Measurements from ENCODE around the gene TGFBR2. TPM values are rescaled to one million over a fixed set of nuclear protein-coding genes. Genes with fewer than 3 reads are reported as not detected.

TGFBR2 gene
- total and polyA plus RNA-seq, 2 experiments from 2014 or later, result 42.2 to 52.8 TPM

DNA sequence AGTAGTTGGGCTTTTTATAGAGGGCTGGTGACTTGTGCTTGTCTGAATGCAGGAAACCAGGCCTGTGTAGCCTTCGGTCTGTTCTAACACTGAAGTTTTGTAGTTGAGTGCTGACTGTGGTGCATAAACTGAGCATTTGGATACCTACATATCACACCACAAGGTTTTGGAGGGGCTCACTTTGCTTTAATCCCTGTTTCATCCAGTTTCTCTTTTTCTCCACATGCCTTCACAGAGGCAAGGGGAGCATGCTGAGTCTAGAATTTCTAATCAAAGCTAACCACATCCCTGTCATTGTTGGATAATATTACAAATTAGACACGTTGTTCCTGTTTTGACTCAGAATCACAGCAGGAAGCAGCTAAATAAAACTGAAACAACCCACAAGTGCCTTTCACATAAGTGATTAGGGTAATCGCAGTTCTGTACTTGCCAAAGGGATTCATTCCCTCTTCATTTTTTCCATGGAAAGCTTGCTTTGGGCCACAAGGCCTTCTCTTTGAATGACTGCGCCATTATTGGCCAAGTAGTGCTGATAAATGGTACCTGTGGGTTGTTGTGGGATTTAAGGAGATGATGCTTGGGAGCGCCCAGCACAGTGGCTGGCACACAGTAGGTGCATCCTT, 48.9 kb downstream of the TGFBR2 start:
- TF ChIP-seq EZH2phosphoT487 (IDR thresholded peaks at IDR 0.05; ENCODE audit: low read depth, severe bottlenecking, unreplicated experiment), result no peak
- no peak for TF ChIP-seq EZH2 (IDR thresholded peaks at IDR 0.05; ENCODE audit: borderline replicate concordance)
- TF ChIP-seq, protein P1, sequence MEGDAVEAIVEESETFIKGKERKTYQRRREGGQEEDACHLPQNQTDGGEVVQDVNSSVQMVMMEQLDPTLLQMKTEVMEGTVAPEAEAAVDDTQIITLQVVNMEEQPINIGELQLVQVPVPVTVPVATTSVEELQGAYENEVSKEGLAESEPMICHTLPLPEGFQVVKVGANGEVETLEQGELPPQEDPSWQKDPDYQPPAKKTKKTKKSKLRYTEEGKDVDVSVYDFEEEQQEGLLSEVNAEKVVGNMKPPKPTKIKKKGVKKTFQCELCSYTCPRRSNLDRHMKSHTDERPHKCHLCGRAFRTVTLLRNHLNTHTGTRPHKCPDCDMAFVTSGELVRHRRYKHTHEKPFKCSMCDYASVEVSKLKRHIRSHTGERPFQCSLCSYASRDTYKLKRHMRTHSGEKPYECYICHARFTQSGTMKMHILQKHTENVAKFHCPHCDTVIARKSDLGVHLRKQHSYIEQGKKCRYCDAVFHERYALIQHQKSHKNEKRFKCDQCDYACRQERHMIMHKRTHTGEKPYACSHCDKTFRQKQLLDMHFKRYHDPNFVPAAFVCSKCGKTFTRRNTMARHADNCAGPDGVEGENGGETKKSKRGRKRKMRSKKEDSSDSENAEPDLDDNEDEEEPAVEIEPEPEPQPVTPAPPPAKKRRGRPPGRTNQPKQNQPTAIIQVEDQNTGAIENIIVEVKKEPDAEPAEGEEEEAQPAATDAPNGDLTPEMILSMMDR (IDR thresholded peaks at IDR 0.05; ENCODE audit: poor library complexity), result no peak
- 91% methylated on average over 5 of the region's 5 CpGs for WGBS (ENCODE audit: low lambda C conversion rate, missing lambda C conversion rate)
- no peaks in the 10 kb centered on the region for H3K27me3 ChIP-seq
- H4K20me1 ChIP-seq (ENCODE audit: insufficient read depth, poor library complexity, severe bottlenecking), result no peaks in the 10 kb centered on the region
- no peak for DNase-seq (ENCODE audit: low spot score)
- peaks cover 22% of the 10 kb centered on the region for H3K79me2 ChIP-seq
- H3K36me3 ChIP-seq (replicated peaks; ENCODE audit: insufficient read depth, low read depth), result no peaks in the 10 kb centered on the region
- no peak overlapping the region for H3K4me3 ChIP-seq
- no peaks in the 10 kb centered on the region for H3K9me2 ChIP-seq (replicated peaks; ENCODE audit: insufficient read depth)
- H3K27ac ChIP-seq, result no peak overlapping the region
- H2AFZ ChIP-seq, result no peak overlapping the region
- no peak overlapping the region for H3K4me2 ChIP-seq
- H3K9me3 ChIP-seq (ENCODE audit: low read depth), result no peaks in the 10 kb centered on the region
- peaks cover 24% of the 10 kb centered on the region for H3K4me1 ChIP-seq (ENCODE audit: insufficient read depth)

DNA sequence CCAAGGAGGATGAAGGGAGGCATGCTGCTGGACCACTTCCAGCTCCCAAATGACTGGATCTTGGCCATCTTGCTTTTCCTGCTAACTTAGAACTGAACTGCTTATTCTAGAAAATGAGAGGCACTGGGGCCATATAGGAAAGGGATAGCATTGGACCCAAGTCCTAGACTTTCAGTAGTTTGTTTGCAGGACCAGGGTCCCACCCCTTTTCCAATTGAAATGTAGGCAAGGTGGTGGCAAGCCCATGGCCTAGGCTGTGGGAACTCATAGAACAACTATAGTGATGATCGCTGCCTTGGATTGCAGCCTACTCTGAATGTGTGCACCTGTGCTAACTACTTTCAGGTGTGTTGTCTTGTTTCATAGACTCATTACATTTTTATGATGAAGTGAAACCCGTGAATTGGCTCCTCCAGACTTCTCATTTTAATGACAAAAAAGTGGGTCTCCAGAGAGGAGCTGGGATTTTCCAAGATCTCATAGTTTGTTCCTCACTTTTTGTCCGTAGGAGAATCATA, 50.3 kb downstream of the TGFBR2 start:
- Histone ChIP-seq H3K9me2 (replicated peaks; ENCODE audit: insufficient read depth) (no peaks in the 10 kb centered on the region), H4K20me1 (ENCODE audit: insufficient read depth, poor library complexity, severe bottlenecking) (no peaks in the 10 kb centered on the region), H3K36me3 (replicated peaks; ENCODE audit: insufficient read depth, low read depth) (no peaks in the 10 kb centered on the region), H3K27ac (no peak overlapping the region), H3K4me2 (no peak overlapping the region), H3K79me2 (peaks cover 24% of the 10 kb centered on the region), H3K27me3 (no peaks in the 10 kb centered on the region), H3K4me1 (ENCODE audit: insufficient read depth) (peaks cover 24% of the 10 kb centered on the region), H3K4me3 (no peak overlapping the region), H3K9me3 (ENCODE audit: low read depth) (no peaks in the 10 kb centered on the region), H2AFZ (no peak overlapping the region)
- TF ChIP-seq, protein P1 (IDR thresholded peaks at IDR 0.05; ENCODE audit: poor library complexity), result no peak
- TF ChIP-seq EZH2 (IDR thresholded peaks at IDR 0.05; ENCODE audit: borderline replicate concordance) (no peak), EZH2phosphoT487 (IDR thresholded peaks at IDR 0.05; ENCODE audit: low read depth, severe bottlenecking, unreplicated experiment) (no peak)
- 88% methylated on average over 3 of the region's 3 CpGs for WGBS (ENCODE audit: low lambda C conversion rate, missing lambda C conversion rate)
- no peak for DNase-seq (ENCODE audit: low spot score)

DNA sequence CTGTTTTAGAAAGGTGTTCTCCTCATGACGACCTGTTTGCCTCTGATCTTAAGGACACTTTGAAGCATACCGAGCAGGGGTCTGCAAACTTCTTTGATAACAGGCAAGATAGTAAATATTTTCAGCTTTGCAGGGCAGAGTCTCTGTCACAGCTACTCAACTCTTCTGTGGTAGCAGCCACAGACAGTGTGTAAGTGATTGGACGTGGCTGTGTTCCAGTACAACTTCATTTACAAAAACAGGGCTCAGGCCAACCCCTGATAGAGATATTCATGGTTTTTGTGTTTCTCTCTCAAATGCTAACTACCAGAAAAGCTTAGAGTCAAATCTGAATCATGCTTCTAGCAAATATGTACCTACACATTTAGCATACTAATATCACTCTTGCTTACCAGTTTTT, 51.5 kb downstream of the TGFBR2 start:
- TF ChIP-seq, protein P1 (IDR thresholded peaks at IDR 0.05; ENCODE audit: poor library complexity), result no peak
- no peak for TF ChIP-seq EZH2 (IDR thresholded peaks at IDR 0.05; ENCODE audit: borderline replicate concordance)
- TF ChIP-seq EZH2phosphoT487 (IDR thresholded peaks at IDR 0.05; ENCODE audit: low read depth, severe bottlenecking, unreplicated experiment), result no peak
- H3K4me3 ChIP-seq, result no peak overlapping the region
- WGBS (ENCODE audit: low lambda C conversion rate, missing lambda C conversion rate), result 34% methylated on average over 3 of the region's 3 CpGs
- no peaks in the 10 kb centered on the region for H3K36me3 ChIP-seq (replicated peaks; ENCODE audit: insufficient read depth, low read depth)
- DNase-seq (ENCODE audit: low spot score), result no peak
- no peak overlapping the region for H2AFZ ChIP-seq
- no peaks in the 10 kb centered on the region for H3K9me3 ChIP-seq (ENCODE audit: low read depth)
- peak overlapping the region; percentile 57 for H3K27ac ChIP-seq
- H3K9me2 ChIP-seq (replicated peaks; ENCODE audit: insufficient read depth), result no peaks in the 10 kb centered on the region
- H3K4me2 ChIP-seq, result no peak overlapping the region
- H3K79me2 ChIP-seq, result peaks cover 24% of the 10 kb centered on the region
- H3K27me3 ChIP-seq, result no peaks in the 10 kb centered on the region
- H4K20me1 ChIP-seq (ENCODE audit: insufficient read depth, poor library complexity, severe bottlenecking), result no peaks in the 10 kb centered on the region
- peaks cover 24% of the 10 kb centered on the region for H3K4me1 ChIP-seq (ENCODE audit: insufficient read depth)
